ENCODE data around the gene ARRB2. TPM values are rescaled to one million over a fixed set of nuclear protein-coding genes. Genes with fewer than 3 reads are reported as not detected.

ARRB2 gene
- total RNA-seq, 4 donors from 2014 or later: 5.5 to 11.8 (median 7.8) TPM

DNA sequence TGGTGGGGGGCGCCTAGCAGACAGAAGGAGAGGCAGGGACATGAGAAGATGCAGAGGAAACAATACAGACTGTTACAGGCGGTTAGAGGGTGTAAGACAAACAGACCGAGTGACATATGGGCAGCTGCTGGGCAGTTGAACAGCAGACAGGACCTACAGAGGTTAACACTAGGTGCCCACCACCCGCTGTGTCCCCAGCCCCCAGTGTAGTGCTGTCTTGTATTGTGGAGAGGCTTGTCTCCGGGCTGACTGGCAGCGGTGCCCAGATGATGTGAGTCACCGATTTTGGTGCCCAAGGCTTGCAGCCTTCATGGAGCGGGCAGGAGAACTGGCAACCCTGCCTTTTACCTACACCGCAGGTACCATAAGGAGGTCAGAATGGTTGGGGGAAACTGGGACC, 31.7 kb downstream of the ARRB2 start:
- ATAC-seq (no peak), DNase-seq (no peak)
- Histone ChIP-seq H3K4me1 (peaks cover 4 to 15% of the 10 kb centered on the region in 2 donors), H3K9me3 (no peaks in the 10 kb centered on the region), H3K27ac (no peak overlapping the region), H3K4me3 (no peak overlapping the region), H3K36me3 (no peaks in the 10 kb centered on the region), H3K27me3 (peaks cover 39 to 65% (median 58%) of the 10 kb centered on the region in 3 donors)
- intact Hi-C loops (cut with DNase I; ENCODE audit: low total_unique reads) (no loop called here), in situ Hi-C loops (cut with MboI; ENCODE audit: low sequenced_read_pairs in 4 of 4) (no loop called here)
- TF ChIP-seq CTCF (IDR thresholded peaks at IDR 0.05 in 4 of 5, conservative IDR thresholded peaks at IDR 0.05 in 1 of 5) (no peak), POLR2A (IDR thresholded peaks at IDR 0.05) (no peak)

GRCh38 chr17:4742629-4743028, 32.2 kb downstream of the ARRB2 start:
- Histone ChIP-seq H3K9me3 (no peaks in the 10 kb centered on the region), H3K27me3 (peaks cover 39 to 65% (median 60%) of the 10 kb centered on the region in 3 donors), H3K36me3 (no peaks in the 10 kb centered on the region), H3K27ac (no peak overlapping the region), H3K4me1 (peaks cover 4 to 15% of the 10 kb centered on the region in 2 donors), H3K4me3 (no peak overlapping the region)
- no peak for ATAC-seq
- in situ Hi-C loops (cut with MboI; ENCODE audit: low sequenced_read_pairs in 4 of 4): no loop called here
- intact Hi-C loops (cut with DNase I; ENCODE audit: low total_unique reads): no loop called here
- TF ChIP-seq CTCF (IDR thresholded peaks at IDR 0.05 in 4 of 5, conservative IDR thresholded peaks at IDR 0.05 in 1 of 5) (no peak), POLR2A (IDR thresholded peaks at IDR 0.05) (no peak)
- DNase-seq: no peak

DNA sequence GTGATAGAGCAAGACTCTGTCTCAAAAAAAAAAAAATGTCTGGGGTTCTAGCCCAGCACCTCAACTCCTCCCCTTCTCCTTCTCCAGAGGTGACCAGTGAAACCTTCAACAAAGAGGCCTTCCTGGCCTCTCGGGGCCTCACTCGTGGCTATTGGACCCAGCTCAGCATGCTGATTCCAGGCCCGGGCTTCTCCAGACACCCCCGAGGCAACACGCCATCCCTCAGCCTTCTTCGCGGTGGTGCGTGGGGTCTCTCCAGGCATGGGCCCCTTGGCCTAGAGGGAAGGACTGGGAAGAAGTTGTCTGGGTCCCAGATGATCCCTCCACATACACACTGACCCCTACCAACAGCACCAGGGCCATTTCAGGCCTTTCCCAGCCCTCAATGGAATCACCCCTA, 32.8 kb downstream of the ARRB2 start:
- no peaks in the 10 kb centered on the region for H3K36me3 ChIP-seq
- in situ Hi-C loops (cut with MboI; ENCODE audit: low sequenced_read_pairs in 4 of 4): no loop called here
- peaks cover 38 to 59% (median 59%) of the 10 kb centered on the region in 3 donors for H3K27me3 ChIP-seq
- no peak for ATAC-seq
- H3K4me1 ChIP-seq: peaks cover 4 to 15% of the 10 kb centered on the region in 2 donors
- no peak for DNase-seq
- H3K4me3 ChIP-seq: no peak overlapping the region
- TF ChIP-seq POLR2A (IDR thresholded peaks at IDR 0.05) (no peak), CTCF (IDR thresholded peaks at IDR 0.05 in 4 of 5, conservative IDR thresholded peaks at IDR 0.05 in 1 of 5) (no peak)
- H3K27ac ChIP-seq: no peak overlapping the region
- intact Hi-C loops (cut with DNase I; ENCODE audit: low total_unique reads): no loop called here
- no peaks in the 10 kb centered on the region for H3K9me3 ChIP-seq

GRCh38 chr17:4743898-4744297, 33.5 kb downstream of the ARRB2 start:
- Histone ChIP-seq H3K27ac (no peak overlapping the region), H3K4me1 (peaks cover 0 to 10% of the 10 kb centered on the region in 2 donors), H3K4me3 (no peak overlapping the region), H3K27me3 (peaks cover 37 to 58% (median 56%) of the 10 kb centered on the region in 3 donors), H3K9me3 (no peaks in the 10 kb centered on the region), H3K36me3 (no peaks in the 10 kb centered on the region)
- no peak for TF ChIP-seq CTCF (IDR thresholded peaks at IDR 0.05 in 4 of 5, conservative IDR thresholded peaks at IDR 0.05 in 1 of 5)
- TF ChIP-seq POLR2A (IDR thresholded peaks at IDR 0.05): no peak
- ATAC-seq (no peak), DNase-seq (no peak)
- intact Hi-C loops (cut with DNase I; ENCODE audit: low total_unique reads): no loop called here
- in situ Hi-C loops (cut with MboI; ENCODE audit: low sequenced_read_pairs in 4 of 4): no loop called here
